ENCODE results near the gene ATP6V0D1. TPM values are rescaled to one million over a fixed set of nuclear protein-coding genes. Genes with fewer than 3 reads are reported as not detected.

The ATP6V0D1 gene
- polyA plus RNA-seq, 1 donor, result 83.5 TPM

- no peak for DNase-seq
Observed at GRCh38 chr16:67407788-67408452, 73.0 kb downstream of the ATP6V0D1 start.

- no peak for DNase-seq
Observed at GRCh38 chr16:67407176-67407787, 73.7 kb downstream of the ATP6V0D1 start.

- no peak for DNase-seq
Observed at GRCh38 chr16:67406111-67406971, 74.6 kb downstream of the ATP6V0D1 start.

GRCh38 chr16:67405336-67405735, 75.6 kb downstream of the ATP6V0D1 start:
- DNase-seq, result no peak

- DNase-seq, result no peak
Observed at GRCh38 chr16:67404740-67405226, 76.2 kb downstream of the ATP6V0D1 start.

GRCh38 chr16:67403976-67404555, 76.9 kb downstream of the ATP6V0D1 start:
- DNase-seq, result no peak

- no peak for DNase-seq
Observed at GRCh38 chr16:67400901-67401300, 80.1 kb downstream of the ATP6V0D1 start.

- DNase-seq, result no peak
Observed at GRCh38 chr16:67399749-67400704, 80.9 kb downstream of the ATP6V0D1 start.

- peak; percentile 59 for DNase-seq
Observed at GRCh38 chr16:67399218-67399733, 81.7 kb downstream of the ATP6V0D1 start.

- DNase-seq, result no peak
Observed at GRCh38 chr16:67398546-67399217, 82.3 kb downstream of the ATP6V0D1 start.

- peak; percentile 38 for DNase-seq
Observed at GRCh38 chr16:67397812-67398545, 83.0 kb downstream of the ATP6V0D1 start.

- DNase-seq, result no peak
Observed at GRCh38 chr16:67397036-67397801, 83.7 kb downstream of the ATP6V0D1 start.

GRCh38 chr16:67396159-67397035, 84.6 kb downstream of the ATP6V0D1 start:
- peak; percentile 88 for DNase-seq

- DNase-seq, result no peak
Observed at GRCh38 chr16:67395458-67396158, 85.3 kb downstream of the ATP6V0D1 start.

GRCh38 chr16:67395105-67395457, 85.9 kb downstream of the ATP6V0D1 start:
- no peak for DNase-seq

- no peak for DNase-seq
Observed at GRCh38 chr16:67394155-67395104, 86.5 kb downstream of the ATP6V0D1 start.

Measured in left kidney (tissue), 2 donors.